Stimulated activated naive CD4-positive, alpha-beta T cell (primary cell): ENCODE data around the gene VTN.

Experiments used
- DNase-seq, 6 experiments: peaks; one replicate each; lab custom pipeline; 2025; lab: John Stamatoyannopoulos, UW

Gene VTN

DNA sequence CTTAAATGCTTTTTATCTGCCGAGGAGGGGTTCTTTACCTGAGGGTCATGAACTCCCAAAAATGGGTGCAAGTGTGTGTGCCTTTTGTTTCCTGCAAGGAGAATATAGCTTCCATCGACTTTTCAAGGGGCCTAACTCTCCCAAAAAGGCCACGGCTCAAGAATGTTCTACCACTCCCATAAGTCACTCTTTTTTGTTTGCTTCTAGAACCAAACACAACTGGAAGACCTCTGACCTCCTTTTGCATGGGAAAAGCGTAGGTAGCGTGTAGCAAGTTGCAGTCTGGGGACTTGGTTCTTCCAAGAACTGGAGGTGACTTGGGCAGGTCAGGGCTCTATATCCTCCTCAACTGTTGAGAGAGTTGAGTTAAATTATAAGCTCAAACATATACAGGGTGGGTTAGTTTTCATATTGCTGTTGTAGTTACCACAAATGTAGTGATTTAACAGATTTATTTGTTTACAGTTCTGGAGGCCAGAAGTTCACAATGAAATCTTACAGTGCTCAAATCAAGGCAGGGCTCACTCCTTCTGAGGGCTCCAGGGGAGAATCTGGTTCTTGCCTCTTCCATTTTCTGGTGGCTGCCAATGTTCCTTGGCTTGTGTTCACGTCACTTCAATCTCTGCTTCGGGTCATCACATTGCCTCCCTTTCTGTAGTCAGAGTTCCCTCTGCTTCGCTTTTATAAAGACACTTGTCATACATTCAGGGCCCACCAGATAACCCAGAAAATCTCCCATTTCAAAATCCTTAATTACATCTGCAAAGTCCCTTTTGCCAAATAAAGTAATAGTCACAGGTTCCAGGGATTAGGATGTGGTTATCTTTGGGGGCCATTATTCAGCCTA lies 49.7 kb downstream of the VTN start:
- no peak for DNase-seq

DNA sequence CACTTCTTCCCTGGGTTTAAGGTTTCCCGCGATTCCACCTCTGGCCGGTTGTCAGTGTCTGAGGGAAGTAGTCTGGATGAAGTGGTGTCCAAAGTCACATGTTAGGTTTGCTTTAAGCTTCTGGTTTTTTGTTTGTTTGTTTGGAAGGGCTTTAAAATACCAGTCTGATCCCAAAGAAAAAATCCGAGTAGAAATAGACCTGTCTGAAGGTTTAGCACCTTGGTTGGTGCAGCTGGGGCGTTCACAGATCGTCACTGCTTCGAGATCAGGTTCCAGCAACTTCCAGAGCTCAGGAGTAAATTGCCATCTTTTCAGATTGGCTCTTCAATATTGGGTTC lies 50.5 kb downstream of the VTN start:
- no peak for DNase-seq

DNA sequence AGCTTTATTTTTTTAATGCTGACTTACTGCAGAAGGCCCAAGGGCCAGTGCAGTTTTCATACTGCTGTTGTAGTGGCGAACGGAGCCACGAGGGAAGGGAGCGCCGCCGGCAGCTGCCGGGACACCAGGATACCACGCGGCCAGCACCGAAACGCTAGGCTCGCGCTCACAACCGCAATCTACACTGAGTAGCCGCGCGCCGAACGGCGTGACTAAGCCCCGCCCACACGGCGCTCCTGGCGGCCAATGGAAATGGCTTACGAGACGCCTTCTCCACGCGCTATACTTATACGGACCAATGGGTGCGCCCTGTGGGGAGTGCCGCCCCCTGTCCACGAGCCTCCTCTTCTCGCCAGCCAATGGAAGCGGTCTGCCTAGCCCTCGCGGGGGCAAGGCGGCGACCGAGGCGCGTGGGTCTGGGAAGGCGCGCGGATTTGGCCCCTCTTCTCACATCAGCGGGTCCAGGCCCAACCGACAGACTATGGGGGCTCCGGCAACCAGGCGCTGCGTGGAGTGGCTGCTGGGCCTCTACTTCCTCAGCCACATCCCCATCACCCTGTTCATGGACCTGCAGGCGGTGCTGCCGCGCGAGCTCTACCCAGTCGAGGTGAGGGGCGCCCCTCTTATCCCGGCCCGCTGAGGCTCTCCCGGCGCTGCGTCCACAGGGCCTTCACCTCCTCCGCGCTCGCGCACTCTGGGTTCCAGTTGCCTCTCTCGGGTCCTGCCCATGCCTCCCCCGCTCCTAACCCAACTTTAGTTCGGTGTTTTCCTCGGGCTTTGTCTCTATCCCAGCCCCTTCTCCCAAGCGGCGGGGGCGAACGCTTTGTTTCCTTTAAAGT lies 51.1 kb downstream of the VTN start, which contains the start of gene TMEM97:
Gene TMEM97, plus strand, starts transcription at position 442 of the 839 bp plus-strand sequence. Its CDS starts 40 bp downstream, at position 482.
- DNase-seq, result peak; percentile 87 to 95 (median 91)

DNA sequence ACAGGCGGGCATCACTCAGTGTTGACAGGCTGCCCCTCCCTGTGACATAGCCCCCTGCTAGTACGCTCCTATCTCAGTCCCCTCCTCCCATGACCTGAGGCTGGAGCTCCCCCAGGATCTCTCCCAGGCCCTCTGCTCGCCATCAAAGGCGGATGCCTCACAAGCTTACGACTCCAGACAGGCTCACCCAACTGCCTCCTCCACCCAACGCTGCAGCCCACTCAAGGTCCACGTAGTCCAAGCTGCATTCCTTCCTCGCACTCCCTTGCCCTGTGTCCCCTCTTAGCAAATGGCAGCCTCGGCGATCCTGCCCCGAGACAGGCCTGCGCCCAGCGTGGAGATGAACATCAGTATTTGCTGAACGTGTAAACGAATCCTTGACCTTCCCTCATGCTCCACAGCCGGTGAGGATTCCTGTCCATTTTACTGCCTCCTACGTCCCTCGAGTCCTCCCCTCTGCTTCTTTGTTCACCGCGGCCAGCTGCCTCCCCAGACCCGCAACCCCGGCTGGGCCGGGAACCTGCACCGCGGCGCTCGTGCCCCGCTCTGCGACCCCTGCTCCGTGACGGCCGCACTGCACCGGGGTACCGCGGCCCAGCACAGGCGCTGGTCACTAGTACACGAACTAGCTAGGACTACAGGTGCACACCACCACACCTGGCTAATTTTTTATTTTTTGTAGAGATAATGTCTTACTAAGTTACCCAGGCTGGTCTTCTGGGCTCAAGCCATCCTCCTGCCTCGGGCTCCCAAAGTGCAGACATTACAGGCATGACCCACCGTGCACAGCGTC lies 51.9 kb downstream of the VTN start:
- no peak for DNase-seq
